ENCODE data around the gene KIAA0040.
A peak's percentile ranks its signal among the peaks of the same experiment; 100 is the strongest.

KIAA0040 gene

DNA sequence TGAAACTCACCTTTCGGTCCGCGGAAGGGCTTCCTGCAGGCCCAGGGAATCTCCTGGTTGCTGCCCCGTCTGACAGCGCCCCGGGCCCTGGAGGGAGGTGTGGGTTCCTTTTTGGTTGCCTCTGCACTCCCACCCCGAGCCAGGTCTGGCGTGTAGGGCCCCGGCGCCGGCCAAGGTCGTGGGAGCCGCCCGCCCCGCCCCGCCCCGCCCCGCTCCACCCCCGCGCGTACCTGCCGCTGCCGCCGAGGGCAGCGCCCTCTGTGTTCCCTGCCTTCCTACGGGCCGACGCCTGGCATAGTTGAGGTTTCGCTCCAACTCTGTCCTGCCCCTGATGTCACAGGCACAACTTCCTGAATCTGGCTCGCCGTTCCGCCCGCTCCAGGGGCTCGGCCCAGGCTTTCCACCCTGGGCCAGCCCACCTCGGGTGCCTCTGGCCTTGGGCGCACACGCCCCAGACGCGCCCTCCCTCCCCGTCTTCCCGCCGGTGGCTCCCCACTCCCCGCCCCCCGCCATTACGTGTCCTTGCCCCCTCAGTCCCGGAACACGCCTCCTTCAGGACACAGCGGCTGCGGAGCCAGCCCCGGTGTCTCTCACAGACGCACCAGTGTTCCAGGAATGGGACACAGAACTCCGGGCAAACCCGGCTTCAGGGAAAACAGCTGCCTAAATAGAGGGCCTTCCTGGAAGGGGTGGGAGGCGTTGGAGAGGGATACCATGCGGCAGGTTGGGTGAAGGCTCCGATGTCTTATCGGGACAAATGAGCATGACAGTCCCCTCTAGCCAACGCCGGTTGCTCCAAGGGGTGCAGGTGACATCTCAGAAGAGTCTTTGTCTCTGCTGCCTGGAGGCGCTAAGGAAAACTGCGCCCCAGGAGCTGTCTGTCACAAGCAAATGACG is at the start of gene KIAA0040:
Gene KIAA0040, minus strand, starts transcription at position 147 of the 897 bp plus-strand sequence. CDS start 31,763 bp downstream, outside the sequence.
- peak; percentile 39 for FAIRE-seq
- no peak for DNase-seq (ENCODE audit: extremely low spot score, insufficient read length, low read depth)

DNA sequence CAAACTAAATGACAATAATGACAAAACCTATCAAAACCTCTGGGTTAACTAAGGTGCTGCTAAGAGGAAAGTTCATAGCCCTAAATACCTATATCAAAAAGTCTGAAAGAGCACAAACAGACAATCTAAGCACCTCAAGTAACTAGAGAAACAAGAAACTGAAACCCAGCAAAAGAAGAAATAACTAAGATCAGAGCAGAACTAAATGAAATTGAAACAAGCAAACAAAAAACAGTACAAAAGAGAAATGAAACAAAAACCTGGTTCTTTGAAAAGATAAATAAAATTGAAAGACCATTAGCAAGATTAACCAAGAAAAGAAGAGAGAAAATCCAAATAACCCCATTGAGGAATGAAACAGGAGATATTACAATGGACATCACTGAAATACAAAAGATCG is 44.8 kb upstream of the KIAA0040 start:
- no peak for DNase-seq (ENCODE audit: extremely low spot score, insufficient read length, low read depth)

DNA sequence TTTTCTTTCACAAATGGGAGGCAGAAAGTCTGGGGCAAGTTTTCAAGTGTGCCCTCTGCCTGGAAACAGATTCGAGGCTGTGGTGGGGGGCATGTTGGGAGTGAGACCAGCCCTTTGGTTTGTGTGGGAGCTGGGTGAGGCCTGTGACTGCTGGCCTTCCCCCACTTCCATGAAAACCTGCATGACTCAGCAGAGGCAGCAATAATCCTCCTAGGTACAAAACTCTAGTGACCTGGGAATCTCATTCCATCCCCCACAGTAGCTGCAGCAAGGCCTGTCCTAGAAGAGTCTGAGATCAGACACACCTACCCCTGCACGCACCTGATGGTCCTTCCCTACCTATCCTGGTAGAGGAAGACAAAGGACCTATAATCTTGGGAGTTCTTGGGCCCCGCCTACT is 42.1 kb upstream of the KIAA0040 start:
- DNase-seq (ENCODE audit: extremely low spot score, insufficient read length, low read depth) (no peak), FAIRE-seq (no peak)

More for the DNA sequence above, 44.8 kb upstream of the KIAA0040 start:
- FAIRE-seq = peak; percentile 80

DNA sequence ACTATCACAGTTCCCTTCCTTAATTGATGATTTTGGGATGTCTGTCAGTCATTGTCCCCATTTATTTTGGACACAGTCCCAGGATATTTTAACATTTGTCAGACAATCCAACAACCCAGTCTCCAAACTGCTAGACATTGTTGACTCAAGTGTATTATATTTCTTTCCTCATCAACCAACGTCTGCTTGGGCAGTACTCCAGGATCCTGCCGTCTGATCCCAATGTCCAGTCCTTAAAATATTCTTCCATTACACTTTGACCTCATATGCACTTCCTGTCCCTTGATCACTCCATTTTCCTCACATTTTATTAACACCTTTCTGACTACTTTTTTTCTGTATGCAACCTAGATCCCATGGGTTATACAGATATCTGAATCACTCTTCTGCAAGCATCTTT is 39.8 kb upstream of the KIAA0040 start:
- FAIRE-seq (no peak), DNase-seq (ENCODE audit: extremely low spot score, insufficient read length, low read depth) (no peak)

DNA sequence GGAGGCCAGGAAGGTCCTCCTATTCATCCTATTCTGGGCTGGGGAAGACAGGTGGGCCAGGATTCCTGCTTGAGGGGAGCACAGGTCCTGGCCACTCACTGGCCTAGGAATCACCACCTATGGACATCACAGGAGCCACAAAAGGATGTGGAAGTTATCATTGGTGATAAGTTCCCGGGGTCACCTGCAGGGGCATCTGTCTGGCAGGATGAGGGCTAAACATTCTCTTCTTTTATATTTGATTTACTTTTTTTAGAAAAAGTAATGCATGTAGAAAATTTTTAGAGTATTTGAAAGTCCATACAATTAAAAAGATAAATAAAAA is 33.2 kb upstream of the KIAA0040 start:
- DNase-seq (ENCODE audit: extremely low spot score, insufficient read length, low read depth) (no peak), FAIRE-seq (no peak)

DNA sequence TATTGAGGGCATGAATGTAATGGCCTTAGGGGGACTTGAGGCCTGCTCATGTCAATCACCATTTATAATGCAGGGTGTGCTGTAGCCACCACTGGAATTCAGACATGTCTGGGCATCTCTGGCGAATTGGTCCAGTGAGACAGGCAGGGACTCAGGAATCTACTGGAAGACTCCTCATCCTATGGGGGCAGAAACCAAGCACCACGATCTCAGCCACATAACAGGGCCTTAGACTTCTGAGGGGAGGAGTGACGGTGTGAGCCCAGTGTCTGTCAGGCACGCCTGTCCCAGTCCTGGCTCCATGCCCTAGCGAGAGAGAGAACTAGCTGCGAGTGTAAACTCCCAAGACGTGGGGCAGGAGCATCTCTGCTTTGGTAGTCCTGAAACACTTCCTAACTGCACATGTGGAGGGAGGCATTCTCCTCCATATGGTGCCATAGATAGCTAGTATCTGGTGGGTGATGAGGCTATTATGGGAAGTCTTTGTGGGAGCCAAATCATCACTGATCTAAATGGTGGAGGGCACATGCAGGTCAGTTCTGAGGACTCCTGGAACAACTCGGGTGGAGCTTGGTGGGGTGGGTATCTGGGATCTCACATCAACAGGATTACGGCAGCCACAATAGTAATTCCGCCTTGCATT is 29.8 kb upstream of the KIAA0040 start:
- FAIRE-seq = no peak
- no peak for DNase-seq (ENCODE audit: extremely low spot score, insufficient read length, low read depth)

DNA sequence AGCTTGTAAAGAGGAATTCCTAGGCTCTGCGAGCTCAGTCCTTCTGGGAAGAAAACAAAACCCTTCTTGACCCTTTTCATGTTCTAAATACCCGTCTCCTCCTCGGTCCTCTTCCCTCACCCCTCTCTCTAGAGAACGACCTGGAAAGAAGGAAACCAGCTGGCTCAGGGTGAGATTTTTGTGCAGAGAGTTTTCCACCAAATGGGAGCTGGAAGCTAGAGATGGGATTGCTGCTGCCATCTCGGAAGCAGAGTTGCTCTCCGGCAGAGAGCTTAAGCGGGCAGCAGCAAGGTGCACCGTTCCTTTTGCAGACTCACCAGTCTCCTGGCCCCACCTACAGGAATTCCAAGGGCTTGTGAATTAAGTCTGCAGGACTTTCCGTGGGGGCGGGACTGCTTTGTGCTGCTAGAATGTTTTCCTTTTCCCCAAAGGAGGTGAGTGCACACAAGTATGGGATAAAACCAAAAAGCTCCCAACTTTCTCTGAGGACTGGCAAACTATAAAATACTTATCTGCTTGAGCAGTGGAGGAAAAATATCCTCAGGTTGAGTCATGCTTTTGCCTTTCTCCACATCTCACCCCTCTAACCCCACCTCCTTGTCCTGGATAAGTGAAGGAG is 29.1 kb upstream of the KIAA0040 start:
- DNase-seq (ENCODE audit: extremely low spot score, insufficient read length, low read depth) (no peak), FAIRE-seq (no peak)

DNA sequence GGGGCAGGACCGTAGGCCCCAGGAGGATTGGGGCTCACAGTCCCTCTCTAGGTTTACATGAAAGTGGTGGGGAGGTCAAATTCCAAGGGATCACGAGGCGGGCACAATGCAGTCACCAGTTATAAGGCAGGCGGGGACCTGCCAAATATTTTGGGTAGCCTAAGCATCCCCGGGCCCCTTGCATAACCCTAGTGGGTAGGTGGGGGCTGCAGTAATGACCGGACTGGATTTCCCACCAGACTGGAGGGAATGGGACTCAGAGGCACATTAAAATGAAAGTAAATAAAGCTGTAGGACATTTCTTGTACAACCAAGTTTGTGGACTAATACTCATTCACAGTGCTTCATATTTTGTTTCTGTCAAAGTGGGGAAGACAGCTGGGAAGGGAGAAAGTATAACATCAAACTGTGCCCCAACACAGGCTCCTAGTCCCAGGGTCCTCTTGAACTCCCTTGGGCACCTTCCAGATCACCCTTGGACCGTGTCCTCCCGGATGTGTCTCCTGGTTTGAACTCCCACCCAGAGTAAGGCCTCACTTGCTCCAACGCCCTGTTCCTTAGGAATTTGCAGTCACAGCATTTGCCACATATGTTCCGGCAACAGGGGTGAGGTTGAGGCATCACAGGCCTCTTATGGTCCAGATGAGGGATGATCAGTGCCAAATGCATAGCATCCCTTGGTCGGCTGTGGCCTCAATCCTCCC is 28.4 kb upstream of the KIAA0040 start:
- no peak for FAIRE-seq

DNA sequence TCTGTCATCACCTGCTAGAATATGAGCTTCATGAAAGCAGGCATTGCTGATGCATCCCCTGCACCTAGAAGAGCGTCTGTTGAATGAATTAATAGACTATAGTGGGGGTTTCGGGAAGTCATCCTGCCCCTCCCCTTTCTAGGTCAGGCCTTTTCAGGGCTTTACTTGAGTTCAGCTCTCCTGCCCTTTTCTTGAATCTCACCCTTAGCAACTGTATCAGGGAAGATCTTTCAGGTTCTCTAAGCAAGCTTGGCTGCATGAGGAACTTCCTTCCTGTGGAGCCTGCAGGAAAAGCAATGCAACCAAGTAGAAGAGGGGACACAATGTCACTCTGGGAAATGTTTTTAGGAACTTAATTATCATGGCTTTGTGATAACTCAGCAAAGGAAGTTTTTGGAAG is 27.2 kb upstream of the KIAA0040 start:
- no peak for FAIRE-seq

More for the DNA sequence above, 28.4 kb upstream of the KIAA0040 start:
- DNase-seq (ENCODE audit: extremely low spot score, insufficient read length, low read depth) = no peak

DNA sequence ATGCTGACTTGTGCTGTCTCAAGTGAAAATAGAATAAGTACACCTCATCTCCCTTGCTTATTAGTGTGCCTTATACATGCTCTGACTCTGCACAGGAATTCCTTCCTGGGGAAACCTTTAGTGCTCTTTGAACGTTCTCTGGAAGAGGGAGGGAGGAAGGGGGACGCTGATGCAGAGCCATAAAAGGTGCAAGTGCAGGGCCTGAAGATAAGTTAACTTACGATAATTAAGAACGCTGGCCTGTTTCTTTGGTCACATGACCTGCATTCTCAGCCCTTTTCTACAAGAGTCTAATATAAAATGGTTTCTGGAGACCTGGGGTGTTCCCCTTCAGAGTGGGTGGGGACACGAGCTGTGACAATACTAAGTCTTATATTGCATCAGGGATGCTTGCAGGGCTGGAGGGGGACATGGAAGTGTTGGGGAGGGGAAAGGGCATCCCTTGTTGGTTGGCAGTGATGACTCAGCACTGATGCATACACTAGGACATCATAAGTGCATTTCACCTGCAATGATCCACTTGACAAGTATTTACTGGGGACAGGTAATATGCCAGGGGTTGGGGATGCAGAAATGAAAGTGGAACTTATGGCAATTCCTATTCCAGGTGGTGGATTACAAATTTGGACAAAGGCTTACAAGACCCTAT is 26.3 kb upstream of the KIAA0040 start:
- no peak for FAIRE-seq
- DNase-seq (ENCODE audit: extremely low spot score, insufficient read length, low read depth) = no peak

More for the DNA sequence above, 27.2 kb upstream of the KIAA0040 start:
- no peak for DNase-seq (ENCODE audit: extremely low spot score, insufficient read length, low read depth)

DNA sequence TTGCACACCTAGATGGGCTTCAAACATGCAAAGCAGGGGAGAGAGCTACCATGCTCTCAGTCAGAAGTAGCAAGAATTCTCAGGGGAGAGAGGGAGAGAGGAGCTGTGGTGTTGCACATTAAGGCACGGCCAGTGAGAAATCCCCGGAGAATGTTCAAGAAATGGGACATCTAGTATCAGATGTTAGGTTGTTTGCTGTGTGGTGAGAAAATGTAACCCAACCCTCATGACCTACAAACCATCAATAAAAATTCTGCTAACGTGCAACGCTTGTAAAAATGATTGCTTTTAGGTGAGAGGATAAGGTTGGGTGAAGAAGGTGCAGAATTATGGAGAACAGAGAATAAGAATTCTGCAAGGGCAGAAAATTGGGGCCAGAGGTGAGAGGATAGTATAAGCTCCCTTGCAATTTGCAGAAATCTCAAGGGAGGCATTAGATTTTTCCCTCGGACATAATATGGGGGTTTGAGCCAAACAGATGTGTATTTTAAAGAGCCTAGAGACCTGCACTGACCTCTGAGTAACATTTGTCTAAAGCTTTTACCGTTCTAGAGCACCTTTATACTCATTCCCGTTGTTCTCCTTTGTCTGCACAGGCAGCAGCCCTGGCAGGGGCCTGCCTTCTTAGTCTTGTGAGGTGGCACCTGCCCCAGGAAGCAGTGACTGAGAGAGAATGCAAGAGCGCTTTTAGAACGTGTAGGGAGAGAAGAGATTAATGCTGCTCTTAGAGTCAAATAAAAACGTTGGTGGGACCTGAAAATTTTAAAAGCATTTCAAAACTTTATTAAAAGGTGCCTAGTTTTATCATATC is 25.4 kb upstream of the KIAA0040 start:
- FAIRE-seq (peak; percentile 39), DNase-seq (ENCODE audit: extremely low spot score, insufficient read length, low read depth) (no peak)

DNA sequence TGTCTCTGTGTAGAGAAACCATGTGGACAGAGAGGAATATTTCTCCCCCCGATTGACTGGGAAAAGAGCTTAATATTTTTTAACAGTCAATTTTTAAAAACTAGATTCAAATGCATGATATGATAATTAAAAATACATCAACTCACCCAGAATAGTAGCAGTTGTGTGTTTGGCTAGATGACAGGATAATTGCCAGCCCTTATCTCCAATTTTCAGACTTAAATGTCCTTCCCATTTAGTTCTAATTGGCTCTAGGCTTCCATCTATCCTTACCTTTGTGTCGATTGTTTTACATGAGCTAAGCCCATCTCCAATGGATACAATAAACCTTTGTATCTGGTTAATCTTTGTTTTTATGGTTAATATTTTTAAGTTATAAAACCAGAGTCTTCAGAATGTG is 23.9 kb upstream of the KIAA0040 start:
- FAIRE-seq = no peak

DNA sequence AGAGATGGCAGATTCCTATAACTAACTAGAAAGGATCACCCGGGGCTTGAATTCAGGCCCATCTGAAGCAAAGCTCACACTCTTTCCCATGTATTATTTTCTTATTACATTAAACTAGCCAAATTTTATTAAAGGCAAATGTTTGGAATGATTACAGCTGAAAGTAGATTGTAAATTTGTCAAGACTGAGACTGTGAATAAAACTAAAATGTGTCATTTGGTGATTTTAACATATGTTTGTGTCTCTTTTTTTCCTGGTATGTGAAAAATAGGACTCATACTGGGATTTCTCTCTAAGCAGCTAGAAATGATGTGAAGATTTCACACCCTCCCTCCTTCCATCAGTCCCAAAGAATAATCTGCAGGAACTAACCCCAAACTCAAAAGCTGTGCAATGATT is 19.1 kb upstream of the KIAA0040 start:
- FAIRE-seq = no peak

More for the DNA sequence above, 23.9 kb upstream of the KIAA0040 start:
- no peak for DNase-seq (ENCODE audit: extremely low spot score, insufficient read length, low read depth)

DNA sequence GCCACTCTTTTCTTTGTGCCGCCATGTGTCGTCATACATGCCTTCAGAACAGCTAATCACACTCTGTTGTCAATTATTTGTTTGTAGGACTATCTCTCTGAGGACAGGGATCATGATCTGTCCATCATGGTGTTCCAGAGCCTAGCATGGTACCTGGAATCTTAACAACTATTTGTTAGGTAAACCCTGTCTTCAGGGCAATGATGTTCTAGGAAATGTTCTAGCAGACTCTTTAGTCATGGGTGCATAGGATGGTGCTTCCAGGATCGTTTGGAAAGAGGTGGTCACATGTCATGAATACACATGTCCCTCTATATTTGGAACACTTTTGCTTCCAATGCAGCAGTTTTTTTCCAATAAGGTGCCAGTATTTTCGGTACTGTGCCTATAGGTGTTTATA is 18.2 kb upstream of the KIAA0040 start:
- peak; percentile 9 for FAIRE-seq
- no peak for DNase-seq (ENCODE audit: extremely low spot score, insufficient read length, low read depth)

More for the DNA sequence above, 19.1 kb upstream of the KIAA0040 start:
- no peak for DNase-seq (ENCODE audit: extremely low spot score, insufficient read length, low read depth)

DNA sequence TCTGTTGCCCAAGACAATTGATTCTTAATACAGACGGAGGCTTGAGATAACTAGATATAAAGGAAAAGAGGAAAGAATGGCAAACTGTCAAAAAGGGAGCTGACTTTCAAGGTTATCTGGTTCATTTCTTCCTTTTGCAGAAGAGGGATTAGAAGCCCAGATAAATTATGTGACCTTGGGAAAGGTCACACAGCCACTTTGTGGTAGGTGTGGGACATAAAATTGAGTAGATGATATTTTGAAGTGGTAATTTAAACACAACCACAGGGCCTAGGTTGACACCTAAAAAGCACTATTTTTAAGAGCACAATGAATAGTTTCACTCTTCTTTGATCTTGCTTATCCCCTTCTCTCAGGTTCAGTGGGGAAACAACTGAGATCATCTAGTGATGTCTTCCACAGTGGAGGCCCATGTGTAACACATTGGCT is 16.9 kb upstream of the KIAA0040 start:
- FAIRE-seq = no peak
- DNase-seq (ENCODE audit: extremely low spot score, insufficient read length, low read depth) = no peak

DNA sequence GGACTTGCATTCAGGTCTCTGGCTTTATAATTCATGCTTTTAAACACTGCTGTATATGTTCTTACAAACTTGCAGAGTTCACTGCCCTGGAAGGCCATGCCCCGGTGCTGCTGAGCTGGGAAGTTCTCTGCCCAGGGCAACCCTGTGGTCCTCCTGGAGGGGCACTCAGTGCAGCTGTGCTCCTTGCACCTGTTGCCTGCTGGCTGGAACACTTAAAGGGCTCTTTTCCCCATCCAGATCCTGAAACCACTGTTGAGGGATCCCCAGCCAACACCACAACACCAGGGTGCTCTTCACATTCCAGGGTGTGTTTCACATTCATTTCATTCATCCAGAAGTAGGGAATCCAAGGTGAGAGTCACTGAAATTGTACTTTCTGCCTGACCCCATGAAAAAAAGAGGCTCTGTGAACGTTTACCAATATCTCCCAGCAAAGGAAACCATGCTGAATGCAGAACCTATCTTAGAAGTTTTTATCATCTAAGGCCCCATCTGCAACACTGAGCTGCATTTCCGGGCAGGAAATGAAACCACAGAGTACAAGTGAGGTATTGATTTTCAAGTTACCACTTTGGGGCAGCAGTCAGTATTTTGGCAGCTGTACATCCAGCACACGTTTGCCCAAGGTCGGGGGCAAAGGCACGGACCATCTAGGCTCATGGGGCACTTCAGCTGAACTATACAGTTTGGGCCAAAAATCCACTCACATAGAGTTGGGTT is 16.4 kb upstream of the KIAA0040 start:
- DNase-seq (ENCODE audit: extremely low spot score, insufficient read length, low read depth) = no peak
- FAIRE-seq = peak; percentile 97

DNA sequence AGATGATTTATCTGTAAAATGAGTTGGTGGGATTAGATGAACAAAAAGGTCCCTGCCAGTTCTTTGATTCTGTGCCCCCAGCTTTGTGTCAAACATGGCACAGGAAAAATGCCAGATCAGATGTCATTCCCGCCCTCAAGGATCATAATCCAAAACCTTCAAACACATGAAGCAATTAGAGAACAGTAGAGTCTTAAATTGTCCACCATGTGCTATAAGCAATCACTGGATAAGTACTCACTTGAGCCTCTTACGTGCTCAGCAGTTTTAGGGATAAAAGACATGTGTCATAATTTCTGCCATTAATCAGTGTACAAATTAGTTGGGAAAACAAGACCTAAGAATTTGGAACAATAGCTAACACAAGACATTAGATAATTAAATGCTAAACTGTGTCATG is 15.4 kb upstream of the KIAA0040 start:
- FAIRE-seq = no peak
- no peak for DNase-seq (ENCODE audit: extremely low spot score, insufficient read length, low read depth)

DNA sequence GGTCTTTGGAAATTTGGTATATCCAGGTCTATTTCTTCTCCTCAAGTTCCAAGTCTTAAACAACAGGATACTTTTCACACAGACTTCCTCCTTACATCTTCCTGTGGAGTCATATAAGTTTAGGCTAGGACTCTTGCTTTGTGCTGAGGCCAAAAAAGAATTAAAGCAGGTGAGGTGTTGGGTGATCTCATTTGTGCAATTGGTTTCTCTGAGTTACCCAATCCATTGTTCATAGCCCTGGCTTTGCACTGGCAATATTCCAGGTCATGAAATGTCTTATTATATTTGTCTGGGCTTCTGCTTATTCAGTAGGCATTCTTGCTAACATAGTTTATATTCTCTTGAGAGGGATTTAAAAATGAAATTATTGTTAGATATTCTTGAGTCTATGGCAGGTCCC is 14.1 kb upstream of the KIAA0040 start:
- no peak for DNase-seq (ENCODE audit: extremely low spot score, insufficient read length, low read depth)
- FAIRE-seq = no peak

Measured in GM18507 (cell line).